ENCODE results near the gene ADI1.
"Not testable (repeated sequence)": the region's sequence is repeated elsewhere in the genome, so short reads cannot be mapped to it uniquely, and the experiment has no call there.

Gene ADI1

DNA sequence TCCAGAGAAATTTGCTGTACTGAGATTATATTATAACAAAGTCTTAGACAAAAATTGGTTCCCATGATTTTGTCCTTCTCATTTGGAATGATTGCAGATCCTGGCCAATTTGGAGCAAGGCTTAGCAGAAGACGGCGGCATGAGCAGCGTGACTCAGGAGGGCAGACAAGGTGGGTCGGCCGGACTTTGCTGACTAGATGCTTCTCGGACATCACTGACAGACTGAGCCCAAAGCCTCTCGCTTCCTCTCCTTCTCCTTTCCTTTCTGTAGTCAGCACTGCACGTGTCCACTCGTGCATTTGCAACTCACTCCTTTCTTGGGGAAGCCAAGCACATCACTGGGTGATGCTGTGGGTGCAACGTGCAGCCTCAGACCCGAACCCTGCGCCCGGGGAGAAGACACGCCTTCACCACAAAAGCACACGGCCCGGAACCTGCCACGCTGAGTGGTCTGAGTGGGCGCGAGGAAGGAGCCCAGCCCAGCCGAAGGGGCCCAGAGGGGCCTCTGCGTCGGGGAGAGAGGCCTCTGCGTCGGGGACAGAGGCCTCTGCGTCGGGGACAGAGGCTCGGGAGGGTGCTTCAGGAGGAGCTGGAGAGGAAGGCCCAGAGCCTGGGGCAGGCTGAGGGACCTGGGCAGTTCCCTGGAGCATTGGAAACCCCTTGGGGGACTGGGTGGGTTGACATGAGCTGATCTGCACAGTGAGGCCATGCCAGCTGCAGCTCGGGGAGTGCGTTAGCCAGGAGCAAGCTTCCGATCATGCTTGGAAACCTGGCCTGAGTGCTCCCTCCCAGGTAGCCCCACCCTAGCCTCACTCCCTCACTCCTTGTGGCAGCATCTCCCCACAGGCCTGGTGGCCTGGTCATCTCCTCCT lies 61.6 kb downstream of the ADI1 start:
- no peak overlapping the region for H3K4me3 ChIP-seq (ENCODE audit: low read length)
- DNase-seq (ENCODE audit: low read depth) = no peak
- TF ChIP-seq, protein P1, sequence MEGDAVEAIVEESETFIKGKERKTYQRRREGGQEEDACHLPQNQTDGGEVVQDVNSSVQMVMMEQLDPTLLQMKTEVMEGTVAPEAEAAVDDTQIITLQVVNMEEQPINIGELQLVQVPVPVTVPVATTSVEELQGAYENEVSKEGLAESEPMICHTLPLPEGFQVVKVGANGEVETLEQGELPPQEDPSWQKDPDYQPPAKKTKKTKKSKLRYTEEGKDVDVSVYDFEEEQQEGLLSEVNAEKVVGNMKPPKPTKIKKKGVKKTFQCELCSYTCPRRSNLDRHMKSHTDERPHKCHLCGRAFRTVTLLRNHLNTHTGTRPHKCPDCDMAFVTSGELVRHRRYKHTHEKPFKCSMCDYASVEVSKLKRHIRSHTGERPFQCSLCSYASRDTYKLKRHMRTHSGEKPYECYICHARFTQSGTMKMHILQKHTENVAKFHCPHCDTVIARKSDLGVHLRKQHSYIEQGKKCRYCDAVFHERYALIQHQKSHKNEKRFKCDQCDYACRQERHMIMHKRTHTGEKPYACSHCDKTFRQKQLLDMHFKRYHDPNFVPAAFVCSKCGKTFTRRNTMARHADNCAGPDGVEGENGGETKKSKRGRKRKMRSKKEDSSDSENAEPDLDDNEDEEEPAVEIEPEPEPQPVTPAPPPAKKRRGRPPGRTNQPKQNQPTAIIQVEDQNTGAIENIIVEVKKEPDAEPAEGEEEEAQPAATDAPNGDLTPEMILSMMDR (conservative IDR thresholded peaks at IDR 0.05; ENCODE audit: low read depth, low read length) = no peak

DNA sequence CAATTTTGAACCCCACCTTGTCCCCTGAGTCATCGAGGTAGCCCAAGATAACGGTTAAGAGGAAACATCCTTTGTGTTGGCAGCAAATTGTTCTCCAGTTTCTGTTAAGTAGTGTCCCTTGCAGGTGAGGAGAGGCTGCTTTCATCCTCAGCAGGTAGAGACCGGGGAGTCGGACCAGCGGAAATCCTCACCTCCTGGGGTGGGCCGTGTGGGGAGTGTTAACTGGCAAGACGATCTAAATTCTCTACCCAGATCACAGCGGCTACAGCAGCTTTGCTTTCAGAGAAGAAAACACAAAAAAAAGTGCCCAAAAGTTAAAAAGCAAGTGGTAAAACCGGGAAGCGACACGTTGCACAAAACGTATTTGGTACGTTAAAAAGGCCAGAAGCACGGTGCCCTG lies 63.2 kb downstream of the ADI1 start:
- TF ChIP-seq, protein P1 (conservative IDR thresholded peaks at IDR 0.05; ENCODE audit: low read depth, low read length) = no peak
- H3K4me3 ChIP-seq (ENCODE audit: low read length) = no peak overlapping the region
- DNase-seq (ENCODE audit: low read depth) = no peak

DNA sequence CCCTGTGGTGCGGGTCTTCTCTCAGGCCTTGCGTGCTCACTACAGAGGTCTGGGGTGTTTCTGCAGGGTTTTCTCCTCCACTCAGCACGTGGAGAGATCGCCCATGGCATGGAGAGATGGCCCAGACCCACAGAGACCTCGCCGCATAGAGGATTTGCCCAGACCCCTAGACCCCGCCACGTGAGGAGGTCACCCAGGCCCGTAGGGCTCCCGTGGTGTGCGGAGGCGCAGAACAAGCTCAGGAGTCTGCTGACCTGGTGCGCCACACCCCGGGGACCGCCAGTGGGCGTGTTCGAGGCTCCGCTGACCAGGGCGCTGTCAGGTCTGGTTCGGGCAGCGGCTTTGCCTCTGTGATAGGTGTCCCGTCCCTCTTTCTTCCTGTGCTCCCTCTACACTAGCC lies 64.5 kb downstream of the ADI1 start:
- no peak overlapping the region for H3K4me3 ChIP-seq (ENCODE audit: low read length)
- no peak for DNase-seq (ENCODE audit: low read depth)
- TF ChIP-seq, protein P1 (conservative IDR thresholded peaks at IDR 0.05; ENCODE audit: low read depth, low read length) = no peak

DNA sequence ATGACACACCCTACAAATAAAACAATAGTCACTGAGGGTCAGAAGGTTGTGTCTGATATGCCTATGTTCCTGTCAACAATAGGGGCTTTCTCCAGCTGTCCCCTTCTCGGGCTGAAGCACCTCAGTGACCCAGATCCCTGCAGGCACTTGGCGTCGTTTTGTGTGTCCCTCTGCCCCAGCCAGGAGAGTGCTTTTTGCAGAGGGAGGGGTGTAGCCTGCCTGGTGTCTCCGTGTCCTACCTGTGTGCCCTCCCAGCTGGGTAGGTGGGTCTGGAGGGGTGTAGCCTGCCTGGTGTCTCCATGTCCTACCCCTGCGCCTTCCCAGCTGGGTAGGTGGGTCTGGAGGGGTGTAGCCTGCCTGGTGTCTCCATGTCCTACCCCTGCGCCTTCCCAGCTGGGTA lies 65.3 kb downstream of the ADI1 start:
- DNase-seq (ENCODE audit: low read depth); H3K4me3 ChIP-seq (ENCODE audit: low read length): not testable (repeated sequence)

DNA sequence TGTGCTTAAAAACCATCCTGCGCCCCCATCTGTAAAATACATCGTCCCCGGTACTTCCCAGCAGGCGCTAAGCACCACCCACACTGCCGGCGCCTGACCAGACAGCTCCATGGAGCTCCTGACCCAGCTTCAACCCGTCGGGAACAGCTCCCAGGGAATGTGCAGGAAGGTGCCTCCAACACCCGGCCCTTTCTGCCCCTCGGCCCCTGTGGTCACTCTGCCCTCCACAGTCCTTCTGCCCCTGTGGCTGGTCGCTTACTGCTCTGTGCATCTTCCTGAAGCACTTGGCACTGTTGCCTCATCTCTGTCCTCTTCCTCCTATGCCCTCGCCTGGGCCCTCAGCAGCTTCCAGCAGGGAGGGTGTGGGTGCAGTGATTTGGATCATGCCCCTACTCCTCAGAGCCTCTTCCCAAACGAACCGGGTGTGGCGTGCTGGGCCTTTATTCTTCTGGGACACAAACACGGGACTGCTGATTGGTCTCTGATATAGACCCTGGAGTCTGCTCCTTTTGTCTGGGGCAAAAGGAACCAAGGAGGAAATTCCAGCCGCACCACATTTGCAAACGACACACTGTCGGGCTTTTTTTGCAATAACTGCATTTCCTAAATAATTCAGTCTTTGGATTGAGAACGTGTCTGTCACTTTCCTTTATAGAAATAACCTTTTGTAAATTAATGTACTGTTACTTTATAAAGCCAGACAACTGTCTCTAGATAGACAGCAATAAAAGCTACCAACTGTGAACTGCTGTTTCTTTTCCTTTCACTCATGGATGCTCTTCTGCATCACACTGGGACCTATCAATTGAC lies 65.9 kb downstream of the ADI1 start:
- H3K4me3 ChIP-seq (ENCODE audit: low read length) = no peak overlapping the region
- TF ChIP-seq, protein P1 (conservative IDR thresholded peaks at IDR 0.05; ENCODE audit: low read depth, low read length) = no peak
- DNase-seq (ENCODE audit: low read depth) = no peak

DNA sequence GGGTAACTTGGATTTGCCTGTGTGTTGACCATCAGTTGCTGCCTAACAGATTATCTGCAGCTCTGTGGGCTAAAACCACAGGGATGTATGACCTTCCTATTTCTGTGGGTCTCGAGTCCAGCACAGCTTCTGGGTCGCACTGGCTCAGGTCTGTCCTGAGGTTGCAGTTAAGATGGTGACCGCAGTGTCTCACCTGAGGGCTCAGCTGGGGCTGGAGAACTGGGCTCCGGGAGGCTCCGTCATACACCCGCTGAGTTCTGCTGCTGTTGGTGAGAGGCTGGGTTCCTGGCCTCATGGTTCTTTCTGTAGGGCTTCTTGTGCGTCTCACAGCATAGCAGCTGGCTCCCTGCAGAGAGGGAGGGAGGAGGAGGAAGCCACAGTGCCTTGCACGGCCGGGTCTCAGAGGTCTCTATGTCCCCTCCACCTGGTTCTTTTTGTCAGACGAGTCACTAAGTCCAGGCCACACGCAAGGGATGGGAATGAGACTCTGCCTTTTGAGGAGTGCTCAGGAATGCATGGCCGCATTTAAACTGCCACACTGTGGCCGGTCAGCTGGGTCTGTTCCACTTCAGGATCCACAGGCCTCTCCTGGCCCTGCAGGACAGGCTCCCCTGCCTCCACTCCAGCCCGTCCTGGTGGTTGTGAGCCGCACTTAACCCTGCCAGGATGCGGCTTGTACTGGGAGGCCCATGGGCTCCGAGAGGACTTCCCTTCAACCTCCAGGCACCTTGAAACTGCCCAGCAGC lies 67.2 kb downstream of the ADI1 start:
- no peak overlapping the region for H3K4me3 ChIP-seq (ENCODE audit: low read length)
- TF ChIP-seq, protein P1 (conservative IDR thresholded peaks at IDR 0.05; ENCODE audit: low read depth, low read length) = no peak
- DNase-seq (ENCODE audit: low read depth) = no peak

DNA sequence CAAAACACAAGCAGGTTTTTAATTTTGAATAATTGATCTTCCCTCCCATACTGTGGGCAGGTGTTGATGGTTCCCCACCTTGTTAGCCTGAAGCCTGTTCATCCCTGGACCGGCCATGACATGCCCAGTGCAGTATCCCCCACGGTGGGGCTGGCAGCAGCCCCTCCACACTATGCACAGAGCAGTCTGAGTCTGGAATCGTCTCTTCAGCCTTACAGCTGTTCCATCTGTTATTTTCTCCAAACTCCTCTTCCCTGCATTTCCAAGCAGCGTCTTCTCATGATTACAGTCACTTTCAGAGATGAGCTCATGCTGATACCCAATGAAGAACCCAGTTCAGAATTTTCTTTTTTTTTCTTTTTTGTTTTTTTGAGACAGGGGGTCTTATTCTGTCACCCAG lies 68.2 kb downstream of the ADI1 start:
- no peak overlapping the region for H3K4me3 ChIP-seq (ENCODE audit: low read length)
- DNase-seq (ENCODE audit: low read depth) = no peak
- TF ChIP-seq, protein P1 (conservative IDR thresholded peaks at IDR 0.05; ENCODE audit: low read depth, low read length) = no peak
